Neural cell (in vitro differentiated cells): ENCODE measurements around the gene SNX27.

Experiments used
- EP300 ChIP-seq: fragments of 450-650 bp; conservative IDR thresholded peaks from 2 replicates; pipeline ENCODE4 v1.6.1; 2014; ENCODE audit warnings: antibody characterized with exemption, mild to moderate bottlenecking, moderate library complexity; ENCODE audit not compliant: poor library complexity, severe bottlenecking
- EZH2 ChIP-seq: fragments of 200-600, 300-800 bp; shearing (Covaris generic), sonication (generic); IDR thresholded peaks from 2 replicates; pipeline ENCODE4 v1.6.1; 2014; ENCODE audit warnings: antibody characterized with exemption, low read length, borderline replicate concordance, mild to moderate bottlenecking; ENCODE audit not compliant: insufficient read depth, poor library complexity, severe bottlenecking
- POLR2AphosphoS5 ChIP-seq: IDR thresholded peaks from 2 replicates; pipeline ENCODE4 v1.6.1; 2012
- SMC3 ChIP-seq: fragments of 450-650 bp; conservative IDR thresholded peaks from 2 replicates; pipeline ENCODE4 v1.6.1; 2014; ENCODE audit warnings: antibody characterized with exemption, mild to moderate bottlenecking, moderate library complexity; ENCODE audit not compliant: poor library complexity
- TAF1 ChIP-seq: IDR thresholded peaks from 2 replicates; pipeline ENCODE4 v1.6.1; 2012; ENCODE audit warnings: low read depth
- TF ChIP-seq, protein P1 (sequence below): fragments of 450-650 bp; IDR thresholded peaks from 2 replicates; pipeline ENCODE4 v1.5.1; 2014; ENCODE audit warnings: antibody characterized with exemption, mild to moderate bottlenecking, moderate library complexity; ENCODE audit not compliant: poor library complexity, severe bottlenecking
- TF ChIP-seq, protein P2 (sequence below): IDR thresholded peaks from 2 replicates; pipeline ENCODE4 v1.6.1; 2012; ENCODE audit warnings: borderline replicate concordance

DNA sequence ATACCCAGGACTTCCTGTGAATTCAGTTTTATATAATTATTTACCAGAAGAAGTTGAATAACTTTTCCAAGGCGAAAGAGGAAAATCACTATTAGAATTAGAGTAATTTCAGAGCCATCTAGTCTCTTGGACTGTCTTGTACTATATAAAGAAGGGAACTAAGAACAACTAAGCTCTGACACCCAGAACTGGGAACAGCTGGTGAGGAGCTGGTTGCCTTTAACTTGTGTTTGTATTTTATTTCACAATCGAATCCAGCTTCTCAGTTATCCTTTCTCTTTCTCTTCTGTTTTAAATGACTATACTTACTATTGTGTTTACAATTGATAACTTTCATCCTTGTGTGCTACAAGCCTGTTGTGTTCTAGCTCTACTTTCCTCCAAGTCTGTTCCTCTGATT lies 8.4 kb downstream of the SNX27 start:
- TF ChIP-seq POLR2AphosphoS5: no peak
- no peak for TF ChIP-seq EZH2
- TF ChIP-seq, protein P1, sequence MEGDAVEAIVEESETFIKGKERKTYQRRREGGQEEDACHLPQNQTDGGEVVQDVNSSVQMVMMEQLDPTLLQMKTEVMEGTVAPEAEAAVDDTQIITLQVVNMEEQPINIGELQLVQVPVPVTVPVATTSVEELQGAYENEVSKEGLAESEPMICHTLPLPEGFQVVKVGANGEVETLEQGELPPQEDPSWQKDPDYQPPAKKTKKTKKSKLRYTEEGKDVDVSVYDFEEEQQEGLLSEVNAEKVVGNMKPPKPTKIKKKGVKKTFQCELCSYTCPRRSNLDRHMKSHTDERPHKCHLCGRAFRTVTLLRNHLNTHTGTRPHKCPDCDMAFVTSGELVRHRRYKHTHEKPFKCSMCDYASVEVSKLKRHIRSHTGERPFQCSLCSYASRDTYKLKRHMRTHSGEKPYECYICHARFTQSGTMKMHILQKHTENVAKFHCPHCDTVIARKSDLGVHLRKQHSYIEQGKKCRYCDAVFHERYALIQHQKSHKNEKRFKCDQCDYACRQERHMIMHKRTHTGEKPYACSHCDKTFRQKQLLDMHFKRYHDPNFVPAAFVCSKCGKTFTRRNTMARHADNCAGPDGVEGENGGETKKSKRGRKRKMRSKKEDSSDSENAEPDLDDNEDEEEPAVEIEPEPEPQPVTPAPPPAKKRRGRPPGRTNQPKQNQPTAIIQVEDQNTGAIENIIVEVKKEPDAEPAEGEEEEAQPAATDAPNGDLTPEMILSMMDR: no peak
- TF ChIP-seq, protein P2, sequence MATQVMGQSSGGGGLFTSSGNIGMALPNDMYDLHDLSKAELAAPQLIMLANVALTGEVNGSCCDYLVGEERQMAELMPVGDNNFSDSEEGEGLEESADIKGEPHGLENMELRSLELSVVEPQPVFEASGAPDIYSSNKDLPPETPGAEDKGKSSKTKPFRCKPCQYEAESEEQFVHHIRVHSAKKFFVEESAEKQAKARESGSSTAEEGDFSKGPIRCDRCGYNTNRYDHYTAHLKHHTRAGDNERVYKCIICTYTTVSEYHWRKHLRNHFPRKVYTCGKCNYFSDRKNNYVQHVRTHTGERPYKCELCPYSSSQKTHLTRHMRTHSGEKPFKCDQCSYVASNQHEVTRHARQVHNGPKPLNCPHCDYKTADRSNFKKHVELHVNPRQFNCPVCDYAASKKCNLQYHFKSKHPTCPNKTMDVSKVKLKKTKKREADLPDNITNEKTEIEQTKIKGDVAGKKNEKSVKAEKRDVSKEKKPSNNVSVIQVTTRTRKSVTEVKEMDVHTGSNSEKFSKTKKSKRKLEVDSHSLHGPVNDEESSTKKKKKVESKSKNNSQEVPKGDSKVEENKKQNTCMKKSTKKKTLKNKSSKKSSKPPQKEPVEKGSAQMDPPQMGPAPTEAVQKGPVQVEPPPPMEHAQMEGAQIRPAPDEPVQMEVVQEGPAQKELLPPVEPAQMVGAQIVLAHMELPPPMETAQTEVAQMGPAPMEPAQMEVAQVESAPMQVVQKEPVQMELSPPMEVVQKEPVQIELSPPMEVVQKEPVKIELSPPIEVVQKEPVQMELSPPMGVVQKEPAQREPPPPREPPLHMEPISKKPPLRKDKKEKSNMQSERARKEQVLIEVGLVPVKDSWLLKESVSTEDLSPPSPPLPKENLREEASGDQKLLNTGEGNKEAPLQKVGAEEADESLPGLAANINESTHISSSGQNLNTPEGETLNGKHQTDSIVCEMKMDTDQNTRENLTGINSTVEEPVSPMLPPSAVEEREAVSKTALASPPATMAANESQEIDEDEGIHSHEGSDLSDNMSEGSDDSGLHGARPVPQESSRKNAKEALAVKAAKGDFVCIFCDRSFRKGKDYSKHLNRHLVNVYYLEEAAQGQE: no peak
- TF ChIP-seq TAF1: no peak
- no peak for TF ChIP-seq SMC3
- TF ChIP-seq EP300: no peak
